ENCODE measurements around the gene ANKZF1. TPM values are rescaled to one million over a fixed set of nuclear protein-coding genes. Genes with fewer than 3 reads are reported as not detected.

Gene ANKZF1
- total and polyA plus RNA-seq, 10 of the 15 experiments (the other 5 are each of a cell fraction or from before 2014, with no cell fraction given) = 3.1 to 104 (median 35.0) TPM

GRCh38 chr2:219253753-219254589 is 24.4 kb downstream of the ANKZF1 start, which contains the start of gene TUBA4A (continued):
- no peak for TF ChIP-seq E2F4 (IDR thresholded peaks at IDR 0.05; ENCODE audit: low read depth, low read length)
- peak; percentile 92; the same call in 2 of the 3 replicates for TF ChIP-seq POU2F2 (IDR thresholded peaks at IDR 0.05; ENCODE audit: borderline replicate concordance, low read depth, low read length)
- TF ChIP-seq CREM (IDR thresholded peaks at IDR 0.05; ENCODE audit: low read depth) = no peak
- TF ChIP-seq RUNX3 (IDR thresholded peaks at IDR 0.05; ENCODE audit: low read length) = no peak
- TF ChIP-seq NKRF (conservative IDR thresholded peaks at IDR 0.05) = peak; percentile 68
- no peak for TF ChIP-seq ZBED1 (IDR thresholded peaks at IDR 0.05; ENCODE audit: borderline replicate concordance)
- TF ChIP-seq SRF (IDR thresholded peaks at IDR 0.05; ENCODE audit: low read depth in 2 of 2, low read length in 2 of 2) = 0 out of 4 replicates have a peak, but pooled peaks of 1 of the 2 experiments have one; percentile 6
- TF ChIP-seq SKIL (IDR thresholded peaks at IDR 0.05; ENCODE audit: low read depth, poor library complexity, severe bottlenecking) = no peak
- peak; percentile 64 for TF ChIP-seq SMAD1 (IDR thresholded peaks at IDR 0.05; ENCODE audit: low read depth, partially characterized antibody)
- peak; percentile 68 for TF ChIP-seq SP1 (IDR thresholded peaks at IDR 0.05; ENCODE audit: low read depth, low read length)
- no peak for TF ChIP-seq E4F1 (IDR thresholded peaks at IDR 0.05; ENCODE audit: borderline replicate concordance, partially characterized antibody)
- no peak for TF ChIP-seq MAX (IDR thresholded peaks at IDR 0.05; ENCODE audit: low read depth, low read length)
- TF ChIP-seq E2F8 (IDR thresholded peaks at IDR 0.05; ENCODE audit: low read depth, partially characterized antibody) = no peak
- no peak for TF ChIP-seq EED (IDR thresholded peaks at IDR 0.05; ENCODE audit: low read depth)
- no peak for TF ChIP-seq IKZF2 (IDR thresholded peaks at IDR 0.05)
- no peak for TF ChIP-seq FOXM1 (IDR thresholded peaks at IDR 0.05; ENCODE audit: low read depth, low read length)
- TF ChIP-seq FOXK2 (IDR thresholded peaks at IDR 0.05) = no peak
